ENCODE results near the gene DND1. TPM values are rescaled to one million over a fixed set of nuclear protein-coding genes. Genes with fewer than 3 reads are reported as not detected.
A peak's percentile ranks its signal among the peaks of the same experiment; 100 is the strongest.

Gene DND1
- total RNA-seq, 1 donor from 2014 or later: 5.4 TPM

DNA sequence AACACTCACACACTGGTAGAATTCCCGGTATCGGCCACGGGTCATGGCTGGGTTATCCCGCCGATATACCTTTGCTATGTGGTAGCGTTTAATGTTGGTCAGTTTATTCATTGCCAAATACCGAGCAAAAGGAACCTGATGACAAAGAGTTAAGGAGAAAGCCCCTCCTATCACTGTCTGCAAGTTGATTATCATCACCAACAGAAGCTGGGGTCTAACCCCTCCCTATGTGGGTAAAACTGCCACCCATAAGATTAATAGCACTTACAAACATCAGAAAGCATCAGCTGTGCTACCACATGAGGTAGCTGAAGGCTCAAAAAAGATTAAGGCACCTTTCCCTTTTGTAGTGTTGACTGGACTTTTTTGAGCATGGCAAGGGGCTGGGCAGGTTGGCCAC is 5.6 kb upstream of the DND1 start:
- H3K36me3 Mint-ChIP-seq (ENCODE audit: unreplicated experiment): peaks cover 4% of the 10 kb centered on the region
- H3K4me1 Mint-ChIP-seq (ENCODE audit: low read depth, unreplicated experiment): no peaks in the 10 kb centered on the region
- no peak overlapping the region for H3K4me3 Mint-ChIP-seq (ENCODE audit: unreplicated experiment)

GRCh38 chr5:140677947-140678346 is 4.6 kb upstream of the DND1 start:
- peaks cover 4% of the 10 kb centered on the region for H3K36me3 Mint-ChIP-seq (ENCODE audit: unreplicated experiment)
- H3K9me3 Mint-ChIP-seq (ENCODE audit: unreplicated experiment): peaks cover 1% of the 10 kb centered on the region
- no peaks in the 10 kb centered on the region for H3K27me3 Mint-ChIP-seq (ENCODE audit: unreplicated experiment)
- H3K27ac Mint-ChIP-seq (ENCODE audit: unreplicated experiment): no peak overlapping the region
- H3K4me1 Mint-ChIP-seq (ENCODE audit: low read depth, unreplicated experiment): no peaks in the 10 kb centered on the region
- H3K4me3 Mint-ChIP-seq (ENCODE audit: unreplicated experiment): no peak overlapping the region
- no peak for DNase-seq
- no peak for TF ChIP-seq CTCF (IDR thresholded peaks at IDR 0.05; ENCODE audit: partially characterized antibody, unreplicated experiment)

More for the DNA sequence above, 5.6 kb upstream of the DND1 start:
- Mint-ChIP-seq H3K9me3 (ENCODE audit: unreplicated experiment) (no peaks in the 10 kb centered on the region), H3K27ac (ENCODE audit: unreplicated experiment) (no peak overlapping the region), H3K27me3 (ENCODE audit: unreplicated experiment) (no peaks in the 10 kb centered on the region)
- no peak for DNase-seq
- TF ChIP-seq CTCF (IDR thresholded peaks at IDR 0.05; ENCODE audit: partially characterized antibody, unreplicated experiment): no peak

GRCh38 chr5:140674629-140675028 is 1.3 kb upstream of the DND1 start:
- no peak for DNase-seq
- Mint-ChIP-seq H3K4me1 (ENCODE audit: low read depth, unreplicated experiment) (no peaks in the 10 kb centered on the region), H3K27ac (ENCODE audit: unreplicated experiment) (peak overlapping the region; percentile 64), H3K36me3 (ENCODE audit: unreplicated experiment) (peaks cover 4% of the 10 kb centered on the region), H3K4me3 (ENCODE audit: unreplicated experiment) (no peak overlapping the region), H3K9me3 (ENCODE audit: unreplicated experiment) (peaks cover 1% of the 10 kb centered on the region), H3K27me3 (ENCODE audit: unreplicated experiment) (no peaks in the 10 kb centered on the region)
- no peak for TF ChIP-seq CTCF (IDR thresholded peaks at IDR 0.05; ENCODE audit: partially characterized antibody, unreplicated experiment)

DNA sequence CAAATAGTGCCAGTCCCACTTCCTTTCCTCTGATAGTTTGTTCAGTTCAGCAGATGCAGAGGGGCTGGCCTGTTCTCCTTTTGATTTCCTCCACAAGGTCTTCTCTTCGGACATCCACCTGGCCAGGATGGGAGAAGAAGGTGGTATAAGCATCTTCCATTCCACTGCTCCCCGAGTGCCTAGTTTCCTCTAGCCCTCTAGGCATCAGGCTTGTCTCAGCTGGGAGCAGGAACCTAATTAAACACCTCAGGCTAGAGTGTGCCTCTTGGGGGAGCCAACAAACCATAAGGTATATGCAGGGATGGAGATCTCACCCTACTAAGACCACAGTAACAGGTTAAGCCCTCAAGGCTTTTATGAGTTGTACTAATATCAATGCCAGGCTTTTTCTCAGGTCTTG is 835 bp upstream of the DND1 start:
- H3K27me3 Mint-ChIP-seq (ENCODE audit: unreplicated experiment): no peaks in the 10 kb centered on the region
- no peak for DNase-seq
- H3K4me3 Mint-ChIP-seq (ENCODE audit: unreplicated experiment): no peak overlapping the region
- TF ChIP-seq CTCF (IDR thresholded peaks at IDR 0.05; ENCODE audit: partially characterized antibody, unreplicated experiment): no peak
- peaks cover 1% of the 10 kb centered on the region for H3K9me3 Mint-ChIP-seq (ENCODE audit: unreplicated experiment)
- H3K27ac Mint-ChIP-seq (ENCODE audit: unreplicated experiment): peak overlapping the region; percentile 64
- no peaks in the 10 kb centered on the region for H3K4me1 Mint-ChIP-seq (ENCODE audit: low read depth, unreplicated experiment)
- peaks cover 4% of the 10 kb centered on the region for H3K36me3 Mint-ChIP-seq (ENCODE audit: unreplicated experiment)

- H3K4me3 Mint-ChIP-seq (ENCODE audit: unreplicated experiment): no peak overlapping the region
- peaks cover 4% of the 10 kb centered on the region for H3K36me3 Mint-ChIP-seq (ENCODE audit: unreplicated experiment)
- no peaks in the 10 kb centered on the region for H3K4me1 Mint-ChIP-seq (ENCODE audit: low read depth, unreplicated experiment)
- peaks cover 2% of the 10 kb centered on the region for H3K27me3 Mint-ChIP-seq (ENCODE audit: unreplicated experiment)
- TF ChIP-seq CTCF (IDR thresholded peaks at IDR 0.05; ENCODE audit: partially characterized antibody, unreplicated experiment): no peak
- peak; percentile 67 for DNase-seq
- no peak overlapping the region for H3K27ac Mint-ChIP-seq (ENCODE audit: unreplicated experiment)
- H3K9me3 Mint-ChIP-seq (ENCODE audit: unreplicated experiment): peaks cover 1% of the 10 kb centered on the region
These were observed 755 bp downstream of the DND1 start for GRCh38 chr5:140672455-140673186.
